DMS53 (cell line): ENCODE data around the gene INSYN1.
"Not testable (repeated sequence)": the region's sequence is repeated elsewhere in the genome, so short reads cannot be mapped to it uniquely, and the experiment has no call there.

Experiments
- DNase-seq: peaks from one replicate; lab custom pipeline; 2025; lab: John Stamatoyannopoulos, UW

Gene INSYN1

DNA sequence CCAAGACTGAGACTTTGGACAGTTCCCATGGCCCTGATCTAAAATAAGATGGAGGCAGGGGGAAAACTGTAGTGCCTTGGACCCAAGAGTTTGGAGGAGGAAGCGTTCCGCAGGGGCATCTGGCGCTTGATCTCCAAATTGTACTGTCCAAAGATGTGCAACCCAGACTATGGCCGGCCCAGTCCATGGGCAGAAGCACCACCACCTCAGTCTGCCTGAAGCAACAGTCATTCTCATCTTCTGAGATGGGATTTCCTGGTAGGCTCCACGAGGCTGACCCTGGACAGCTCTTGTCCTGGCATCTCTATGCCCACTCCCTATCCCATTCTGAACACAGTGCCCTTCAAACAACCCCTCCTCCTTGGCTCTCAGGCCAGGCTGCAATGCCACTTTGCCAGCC, 3.6 kb downstream of the INSYN1 start:
- no peak for DNase-seq

DNA sequence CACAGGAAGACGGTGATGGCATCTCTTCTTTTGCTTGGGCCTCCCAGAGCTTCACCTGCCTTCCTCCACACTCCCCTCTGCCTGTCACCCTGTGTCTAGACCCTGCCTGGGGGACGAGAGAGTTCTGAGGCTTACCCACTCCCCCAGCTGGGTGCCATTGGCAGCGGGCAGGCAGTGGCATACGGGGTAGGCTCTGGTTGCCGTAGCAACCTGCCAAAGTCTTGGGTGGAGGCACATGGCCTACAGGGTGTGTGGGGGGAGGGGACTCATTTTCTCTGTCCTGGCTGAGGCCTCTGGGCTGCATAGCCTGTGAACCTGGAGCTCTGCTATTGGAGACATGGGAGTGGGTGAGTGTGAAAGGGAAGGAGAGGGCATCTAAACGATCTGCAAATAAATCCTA, 4.4 kb downstream of the INSYN1 start:
- DNase-seq, result no peak

DNA sequence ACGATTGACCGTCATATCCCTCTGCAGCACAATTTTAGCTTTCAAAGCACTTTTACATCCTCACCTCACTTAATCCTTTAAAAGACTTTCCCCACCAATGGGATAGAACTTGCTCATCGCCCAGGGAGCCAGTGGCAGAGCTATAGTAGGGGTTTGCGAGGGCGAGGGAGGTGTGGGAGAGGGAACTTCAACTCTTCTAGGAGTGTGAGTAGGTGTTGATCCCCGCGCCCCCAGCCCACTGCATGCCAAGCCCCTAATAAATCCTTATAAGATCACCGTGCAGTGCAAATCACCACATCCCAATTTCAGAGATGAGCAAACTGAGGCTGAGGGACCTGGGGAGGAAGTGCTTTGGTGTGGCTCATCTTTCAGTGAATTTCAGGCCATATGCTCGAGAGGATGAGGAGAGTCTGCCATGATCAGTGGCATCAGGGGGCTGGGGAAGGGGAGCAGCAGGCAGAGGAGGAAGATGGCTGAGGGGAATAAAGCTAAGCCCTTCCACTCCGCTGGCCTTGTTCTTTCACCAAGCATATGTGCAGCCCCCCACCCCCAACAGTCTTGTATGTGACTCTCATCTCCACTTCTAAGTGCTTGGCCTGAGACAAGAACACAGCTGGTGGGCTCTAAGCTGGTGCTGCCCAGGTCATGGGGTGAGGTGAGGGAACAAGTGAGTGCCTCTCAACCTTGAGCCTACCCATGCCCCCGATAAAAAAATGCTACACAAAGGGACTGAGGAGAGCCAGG, 5.1 kb downstream of the INSYN1 start:
- no peak for DNase-seq

DNA sequence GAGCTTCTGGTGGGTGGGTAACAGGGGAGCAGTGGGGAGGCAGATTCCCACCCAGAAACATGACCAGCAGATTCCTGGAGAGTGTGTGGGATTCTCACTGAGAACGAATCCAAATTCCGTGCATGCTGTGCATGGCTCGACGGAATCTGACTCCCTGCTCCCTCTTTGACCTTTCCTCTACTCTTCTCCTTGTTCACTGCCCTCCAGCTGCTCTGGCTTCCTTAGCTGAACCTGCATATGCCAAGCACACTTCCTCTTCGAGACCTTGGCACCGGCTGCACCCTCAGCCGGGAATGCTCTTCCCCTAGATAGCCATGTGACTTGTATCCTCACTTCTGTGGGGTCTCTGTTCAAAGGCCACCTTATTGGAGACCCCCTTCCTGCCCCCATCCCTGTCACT, 6.3 kb downstream of the INSYN1 start:
- no peak for DNase-seq

DNA sequence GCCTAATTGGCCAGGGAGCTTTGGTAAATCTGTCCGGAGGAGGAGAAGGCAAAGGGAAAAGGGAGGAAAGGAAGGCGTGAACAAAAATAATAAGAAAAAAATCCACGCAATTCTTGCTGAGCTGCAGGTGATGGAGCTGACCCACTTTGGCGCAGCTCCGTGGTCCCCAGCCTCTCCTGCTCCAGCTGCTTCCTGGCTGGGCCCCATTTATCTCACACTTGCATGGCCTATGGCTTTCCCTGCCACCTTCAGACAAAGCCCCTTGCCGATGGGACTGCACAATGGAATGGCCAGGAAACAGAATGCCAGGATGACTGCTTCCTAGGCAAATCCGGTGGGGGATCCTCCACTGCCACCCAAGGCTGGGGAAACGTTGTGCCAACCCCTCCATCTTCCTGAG, 6.9 kb downstream of the INSYN1 start:
- DNase-seq, result no peak

DNA sequence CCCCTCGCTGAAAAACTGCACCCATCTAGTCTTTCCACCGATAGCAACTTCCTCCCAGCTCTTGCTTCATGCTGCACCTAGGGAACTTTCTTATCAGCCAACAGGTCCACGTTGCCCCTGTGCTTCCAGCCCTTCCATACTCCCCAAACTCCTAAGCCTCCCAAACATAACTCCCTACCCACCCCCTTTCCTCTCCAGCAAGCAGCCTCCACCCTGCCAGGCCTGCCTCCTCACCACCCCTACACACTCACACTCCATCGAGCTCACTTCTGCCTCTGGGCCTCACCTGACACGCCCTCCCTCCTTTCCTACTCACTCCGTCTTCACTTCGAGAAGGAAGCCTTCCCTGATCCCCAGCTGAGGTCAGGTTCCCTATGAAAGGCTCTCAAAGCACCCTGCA, 8.1 kb downstream of the INSYN1 start:
- no peak for DNase-seq

DNA sequence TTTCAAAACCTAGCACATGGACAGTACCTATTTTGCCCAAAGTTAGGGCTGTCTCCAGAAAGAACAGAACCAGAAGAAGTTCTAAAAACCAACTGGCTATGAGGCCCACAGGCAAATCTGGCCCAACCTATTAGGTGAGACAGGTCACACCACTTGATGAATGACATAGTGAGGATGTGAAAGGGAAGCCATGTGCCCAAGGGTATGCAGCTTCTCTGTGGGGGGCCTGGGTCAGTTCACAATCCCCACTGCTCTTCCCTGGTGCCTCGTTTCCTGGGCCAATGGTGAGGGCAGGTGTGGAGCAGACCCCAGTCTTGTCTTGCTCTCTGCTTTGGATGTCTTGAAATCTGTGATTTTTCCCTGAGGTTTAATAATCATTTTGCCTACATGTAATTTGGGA, 8.9 kb downstream of the INSYN1 start:
- DNase-seq, result no peak

DNA sequence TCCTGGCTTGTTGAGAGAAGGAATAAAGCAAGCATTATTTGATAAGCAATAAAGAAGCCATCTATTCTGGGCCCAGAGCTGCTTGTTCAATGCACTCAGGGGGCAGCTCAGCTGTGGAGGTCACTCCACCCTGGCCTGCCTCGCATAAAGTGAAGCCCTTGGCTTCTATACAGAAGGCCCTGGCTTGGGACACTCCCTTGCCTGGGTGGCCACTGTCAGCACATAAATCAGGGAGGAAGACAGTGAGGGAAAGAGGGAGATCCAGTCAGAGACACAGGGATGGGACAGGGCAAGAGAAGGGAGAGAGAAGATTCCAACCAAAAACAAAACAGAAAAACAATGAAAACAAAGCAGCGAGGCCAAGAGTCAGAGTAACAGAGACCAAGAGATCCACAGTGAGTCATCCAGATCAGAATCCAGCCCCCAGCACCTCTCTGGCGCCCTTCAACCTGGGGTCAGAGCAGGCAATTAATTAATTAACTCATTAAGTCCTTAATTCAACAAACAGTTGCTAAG, 11.8 kb downstream of the INSYN1 start:
- DNase-seq, result no peak

DNA sequence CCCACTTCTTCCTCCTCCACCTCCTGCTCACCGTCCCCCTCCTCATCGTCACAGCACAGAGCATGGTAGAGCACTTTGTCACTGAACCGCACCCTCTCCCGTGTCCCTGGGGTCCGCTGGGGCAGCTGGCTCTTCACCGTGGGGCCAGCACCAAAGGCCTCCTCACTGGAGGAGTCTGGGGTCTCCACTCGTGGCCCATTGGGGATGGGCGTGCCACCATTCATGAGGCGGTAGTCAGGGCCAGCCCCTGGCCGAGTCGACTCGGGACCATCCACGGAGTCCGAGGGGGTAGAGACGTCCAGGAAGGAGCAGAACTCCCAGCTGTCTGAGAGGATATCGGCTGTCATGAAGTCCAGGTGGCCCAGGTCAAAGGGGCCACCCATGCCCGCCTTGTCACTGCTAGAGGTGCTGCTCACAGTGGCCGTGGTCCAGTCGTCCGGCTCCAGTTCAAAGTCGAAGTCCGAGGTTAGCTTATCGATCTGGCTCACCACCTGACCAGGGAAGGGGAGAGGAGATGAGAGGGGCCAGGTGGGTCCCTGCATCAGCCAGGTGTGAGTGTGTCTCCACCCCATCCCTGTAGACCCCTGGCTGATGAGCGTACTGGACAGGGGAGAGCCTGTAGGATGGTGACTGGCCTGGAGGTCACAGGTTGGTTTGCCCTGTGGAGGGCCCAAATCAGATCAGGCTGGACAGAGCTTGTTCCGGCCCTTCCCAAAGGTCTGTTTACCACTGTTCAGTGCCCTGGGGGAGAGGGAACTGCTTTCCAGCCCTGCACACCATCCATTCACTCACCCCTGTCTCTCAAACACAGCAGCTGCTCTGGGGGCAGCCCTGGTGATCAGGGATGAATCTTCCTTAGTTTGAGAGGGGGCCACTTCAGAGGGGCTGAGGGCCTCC, 12.8 kb downstream of the INSYN1 start:
- no peak for DNase-seq

DNA sequence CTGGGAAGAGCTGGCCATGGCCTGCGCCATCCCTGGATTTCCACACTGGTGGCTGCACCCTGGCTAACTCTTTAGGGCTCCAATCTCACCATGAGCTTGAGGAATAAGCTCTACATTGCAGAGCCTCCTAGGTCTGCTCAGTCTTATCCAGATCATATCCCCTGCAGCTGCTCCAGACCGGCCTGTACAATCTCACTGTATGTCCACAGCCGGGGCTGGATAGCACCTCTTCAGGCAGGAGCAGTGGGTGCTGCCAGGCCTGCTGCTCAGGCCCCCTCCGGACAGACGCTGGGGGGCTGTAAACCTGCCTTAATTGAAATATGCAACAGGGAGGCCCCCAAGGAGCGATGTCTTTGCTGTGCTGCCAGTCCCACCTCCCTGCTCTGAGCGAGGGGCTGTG, 15.6 kb downstream of the INSYN1 start:
- no peak for DNase-seq

DNA sequence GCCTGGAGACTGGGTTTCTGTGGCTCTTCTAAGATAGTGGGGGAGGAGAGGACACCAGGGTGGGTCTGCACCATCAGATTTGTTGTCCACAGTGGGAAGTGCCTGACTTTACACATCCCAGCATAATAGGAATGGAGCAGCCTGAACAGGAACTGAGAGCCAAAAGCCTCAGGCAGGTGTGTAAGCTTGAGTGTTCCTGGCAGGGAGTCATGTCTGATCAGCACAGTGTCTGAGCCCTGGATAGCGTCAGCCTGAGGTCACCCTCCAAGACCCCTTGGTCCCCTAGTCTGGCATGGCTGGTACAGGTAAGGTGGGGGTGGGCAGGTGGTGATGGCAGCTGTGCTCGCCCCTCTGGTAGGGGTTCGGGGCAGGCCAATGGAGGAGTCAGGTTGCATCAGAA, 20.2 kb downstream of the INSYN1 start:
- peak; percentile 7 for DNase-seq

DNA sequence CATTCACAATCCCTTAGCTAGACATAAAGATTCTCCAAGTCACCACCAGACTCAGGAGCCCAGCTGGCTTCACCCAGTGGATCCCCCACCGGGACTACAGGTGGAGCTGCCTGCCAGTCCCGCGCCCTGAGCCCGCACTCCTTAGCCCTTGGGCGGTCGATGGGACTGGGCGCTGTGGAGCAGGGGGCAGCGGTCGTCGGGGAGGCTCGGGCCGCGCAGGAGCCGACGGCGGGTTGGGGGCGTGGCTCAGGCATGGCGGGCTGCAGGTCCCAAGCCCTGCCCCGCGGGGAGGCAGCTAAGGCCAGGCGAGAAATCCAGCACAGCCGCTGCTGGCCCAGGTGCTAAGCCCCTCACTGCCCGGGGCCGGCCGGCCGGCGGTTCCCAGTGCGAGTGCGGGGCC, 21.1 kb downstream of the INSYN1 start:
- not testable (repeated sequence) for DNase-seq

DNA sequence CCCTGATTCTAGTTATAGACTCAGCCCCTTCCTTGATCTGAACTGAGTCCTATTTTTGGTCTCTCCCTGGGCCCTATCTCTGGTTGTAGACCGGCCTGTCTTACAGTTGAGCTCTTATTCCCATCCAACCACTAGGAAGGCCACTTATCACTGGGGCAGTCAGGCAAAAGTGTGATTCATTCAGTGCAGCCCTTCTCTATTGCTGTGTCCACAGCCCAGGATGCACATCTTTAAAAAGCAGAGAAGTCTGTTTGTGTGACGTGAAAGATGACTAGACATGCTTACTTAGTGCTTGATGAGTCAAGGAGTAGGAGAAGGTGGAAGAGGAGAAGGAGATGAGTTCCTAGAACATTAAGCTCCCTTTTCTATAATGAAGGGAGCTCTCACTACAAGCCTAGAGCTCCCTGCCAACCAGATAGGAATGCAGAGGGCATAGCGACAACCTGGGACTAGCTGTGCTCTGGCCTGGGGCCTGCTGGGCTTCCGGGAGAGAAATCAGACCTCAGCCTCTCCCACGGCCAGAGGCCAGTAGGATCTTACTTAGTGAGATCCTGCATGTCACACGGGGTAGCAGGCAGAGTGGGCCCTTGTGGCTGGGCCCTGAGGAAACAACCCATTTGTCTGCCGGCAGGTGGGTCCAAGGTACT, 25.7 kb downstream of the INSYN1 start:
- peak; percentile 12 for DNase-seq

DNA sequence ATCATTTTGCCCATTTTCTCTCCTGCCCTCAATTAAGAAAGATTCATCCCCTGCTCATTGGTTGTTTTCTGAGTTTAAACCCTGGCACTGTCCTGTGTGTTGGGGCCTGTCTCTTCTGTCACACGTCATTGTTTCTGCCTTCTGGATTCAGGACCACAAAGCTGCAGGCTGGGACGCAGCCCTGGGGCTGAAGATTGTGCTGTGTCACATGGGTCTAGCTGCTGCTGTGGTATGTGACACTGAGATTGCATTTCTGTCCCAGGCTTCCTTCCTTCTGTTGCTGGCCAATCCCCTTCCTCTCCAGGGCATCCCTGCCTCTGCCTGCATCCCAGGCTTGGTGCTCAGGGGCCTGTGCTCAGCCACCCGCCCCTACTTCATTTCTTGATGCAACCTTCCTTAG, 28.9 kb downstream of the INSYN1 start:
- DNase-seq, result no peak

DNA sequence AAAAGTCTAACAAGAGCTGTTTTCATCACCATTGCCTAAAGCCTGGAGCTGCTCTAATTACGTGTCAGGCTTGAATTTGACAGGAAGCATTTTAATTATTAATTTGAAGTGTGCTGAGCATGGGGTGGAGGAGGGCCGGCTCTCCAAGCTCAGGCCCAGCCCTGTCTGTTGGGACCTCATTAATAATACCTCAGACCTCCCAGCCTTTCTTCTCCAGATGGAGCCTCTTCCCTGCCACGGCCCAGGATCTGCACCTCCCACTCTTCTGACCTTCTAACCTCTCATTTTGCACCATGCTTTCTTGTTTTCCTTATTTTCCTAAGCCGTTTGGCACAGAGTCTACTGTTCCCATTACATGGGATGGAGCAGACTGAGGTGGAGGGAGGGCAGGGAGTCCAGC, 30.0 kb downstream of the INSYN1 start:
- no peak for DNase-seq

DNA sequence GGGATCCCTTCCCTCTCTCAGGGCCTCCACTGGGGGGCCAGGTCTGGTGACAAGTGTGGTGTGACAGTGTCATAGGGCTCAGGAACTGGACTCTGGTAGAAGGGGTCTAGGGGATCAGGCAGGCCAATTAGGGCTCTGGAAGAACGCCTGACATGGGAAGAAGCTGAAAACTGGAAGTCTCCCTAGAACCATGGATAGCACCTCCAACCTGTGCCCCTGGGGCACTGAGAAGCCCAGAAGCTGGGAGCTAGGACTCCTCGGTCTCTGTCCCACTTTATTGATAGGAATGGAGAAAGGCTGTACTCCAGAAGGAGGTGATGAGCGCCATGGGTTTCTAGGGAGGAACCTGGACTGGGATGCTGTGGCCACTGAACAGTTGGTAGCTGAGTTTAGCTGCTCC, 30.7 kb downstream of the INSYN1 start:
- no peak for DNase-seq

DNA sequence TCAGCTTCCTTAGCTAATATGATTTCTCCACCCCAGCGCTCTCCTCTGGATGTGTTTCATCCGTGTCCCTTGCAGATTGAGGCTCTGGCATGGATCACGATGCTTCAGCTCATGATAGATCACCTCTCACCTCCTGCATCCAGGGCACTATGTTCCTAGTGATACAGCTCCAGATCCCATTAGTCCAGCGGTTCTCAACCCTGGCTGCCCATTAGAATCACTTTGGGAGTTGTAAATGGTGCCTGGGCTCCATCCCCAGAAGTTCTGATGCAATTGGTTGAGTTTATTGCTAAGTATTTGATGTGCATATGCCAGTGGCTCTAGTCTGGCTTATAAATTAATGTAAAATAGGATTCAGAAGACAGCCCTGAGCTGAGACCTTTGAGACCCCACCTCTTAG, 34.5 kb downstream of the INSYN1 start:
- DNase-seq, result no peak

DNA sequence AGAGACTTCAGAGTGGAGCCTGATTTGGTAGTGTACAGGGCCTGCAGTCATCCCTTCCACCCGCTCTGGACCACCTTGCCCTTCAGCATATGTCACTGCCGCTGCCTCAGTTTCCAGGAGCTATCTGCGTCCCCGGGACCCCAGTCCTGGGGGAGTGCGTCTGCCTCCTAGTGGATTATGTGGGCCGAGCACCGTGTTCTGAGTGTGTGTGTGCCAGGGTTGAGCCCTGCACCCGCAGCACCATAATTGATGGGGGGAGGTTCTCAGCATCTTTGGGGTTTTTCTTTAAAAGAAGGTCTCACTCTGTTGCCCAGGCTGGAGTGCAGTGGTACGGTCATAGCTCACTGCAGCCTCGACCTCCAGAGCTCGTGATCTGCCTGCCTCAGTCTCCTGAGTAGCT, 35.3 kb downstream of the INSYN1 start:
- no peak for DNase-seq

DNA sequence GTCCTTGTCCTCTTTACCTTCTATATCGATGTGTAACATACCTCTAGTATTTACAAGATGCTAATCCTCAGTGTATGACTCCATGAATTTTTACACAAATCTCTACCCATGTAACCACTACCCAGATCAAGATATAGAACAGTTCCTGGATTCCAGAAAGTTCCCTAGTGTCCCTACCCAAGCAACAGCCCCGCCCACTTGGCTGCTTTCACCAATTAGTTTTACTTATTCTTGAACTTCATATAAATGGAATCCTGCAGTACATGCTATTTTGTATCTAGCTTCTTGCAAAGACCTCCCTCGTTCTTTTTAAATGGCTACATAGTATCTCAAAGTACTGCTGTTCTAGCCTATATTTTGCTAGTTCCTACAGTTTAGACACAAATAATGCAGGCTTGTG, 35.9 kb downstream of the INSYN1 start:
- no peak for DNase-seq

DNA sequence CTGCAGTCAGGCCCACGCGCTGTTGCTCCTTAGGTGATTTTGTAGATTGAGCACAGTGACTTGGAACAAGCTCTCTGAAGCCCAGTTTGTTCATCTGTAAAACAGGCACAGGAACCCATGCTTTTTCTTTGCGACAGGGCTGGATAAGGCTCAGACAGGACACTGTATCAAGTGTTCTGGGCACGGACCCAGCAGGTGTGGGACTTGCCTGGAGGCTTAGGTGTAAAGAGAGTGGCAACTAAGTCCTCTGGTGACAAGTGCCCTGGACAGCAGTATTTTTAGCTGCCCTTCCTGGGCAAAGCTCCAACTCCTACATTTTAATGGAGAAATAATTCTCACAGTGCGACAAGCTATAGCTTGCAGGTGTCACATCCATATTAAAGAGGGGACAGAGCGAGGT, 36.7 kb downstream of the INSYN1 start:
- DNase-seq, result peak; percentile 66

DNA sequence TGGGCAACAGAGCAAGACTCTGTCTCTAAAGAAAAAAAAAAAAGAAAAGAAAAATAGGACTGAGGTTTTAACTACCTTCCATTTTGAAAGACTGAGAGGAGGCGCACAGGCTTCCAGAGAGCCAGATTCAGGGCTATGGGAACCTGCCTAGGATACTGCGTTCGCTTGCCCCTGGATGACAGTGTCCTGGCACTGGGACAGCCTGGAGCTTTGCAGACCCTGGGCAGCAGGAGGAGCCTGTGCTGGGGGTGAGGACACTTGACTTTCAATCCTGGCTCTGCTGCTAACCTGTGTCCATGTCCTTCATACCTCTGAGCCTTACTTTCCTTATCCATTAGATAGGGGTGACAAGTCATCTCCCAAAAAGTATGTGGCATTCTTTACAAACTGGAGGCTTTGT, 37.7 kb downstream of the INSYN1 start:
- DNase-seq, result no peak

DNA sequence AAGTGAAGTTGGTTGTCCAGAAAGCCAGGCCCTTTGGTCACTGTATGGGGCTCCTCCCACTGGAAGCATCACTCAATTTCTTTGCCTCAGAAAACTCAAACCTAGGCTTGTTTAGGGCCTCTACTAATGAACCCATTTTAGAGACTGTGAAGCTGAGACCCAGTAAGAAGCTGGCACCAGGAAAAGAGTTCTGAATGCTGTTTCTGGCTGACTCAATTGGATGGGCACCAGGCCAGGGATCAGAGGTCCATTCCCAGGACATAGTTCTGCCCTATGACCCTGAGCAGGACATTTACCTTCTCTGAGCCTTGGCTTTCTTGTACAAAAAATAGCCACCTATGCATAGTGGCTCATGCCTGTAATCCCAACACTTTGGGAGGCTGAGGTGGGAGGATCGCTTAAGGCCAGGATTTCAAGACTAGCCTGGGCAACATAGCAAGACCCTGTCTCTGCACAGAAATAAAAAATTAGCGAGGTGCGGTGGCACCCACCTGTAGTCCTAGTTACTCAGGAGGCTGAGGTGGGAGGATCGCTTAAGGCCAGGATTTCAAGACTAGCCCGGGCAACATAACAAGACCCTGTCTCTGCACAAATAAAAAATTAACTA, 38.4 kb downstream of the INSYN1 start:
- no peak for DNase-seq
